A549 (cell line): Measurements from ENCODE around the gene COMMD10. TPM values are rescaled to one million over a fixed set of nuclear protein-coding genes. Genes with fewer than 3 reads are reported as not detected.

Experiments used
- ATAC-seq, 2 experiments: fragments of 200-7000 bp in 1 of 2; fragments of >200 bp in 1 of 2; cut with Nextera tagmentation in 1 of 2; cut with Tn5 transposase in 1 of 2; 3 replicates each; pipeline versions ENCODE4 v1.8.0 to v1.9.1; 2018 to 2020; ENCODE audit warnings: mild to moderate bottlenecking in 1 of 2, moderate library complexity in 1 of 2
- CTCF ChIA-PET: fragments of 300-600 bp; sonication (Branson Sonifier 250); formaldehyde crosslinking; extraction: SDS; loops from one replicate; lab custom pipeline; 2021; ENCODE audit warnings: antibody characterized with exemption, inconsistent platforms; lab: Yijun Ruan, JAX
- POLR2A ChIA-PET: fragments of 350-600 bp; formaldehyde crosslinking; extraction: SDS; loops from one replicate; lab custom pipeline; 2021; ENCODE audit warnings: antibody characterized with exemption, inconsistent platforms; lab: Yijun Ruan, JAX
- DNase-seq, 2 experiments: peaks; one replicate each; pipeline versions ENCODE4 v3.0.0 to v3.0.0-alpha.2; 2011 to 2016; ENCODE audit warnings: low read depth in 1 of 2, low spot score in 1 of 2
- FAIRE-seq: peaks from 2 replicates; lab custom pipeline; 2011; peaks lifted over from hg19 to GRCh38; lab: Jason Lieb, UNC
- H3K27ac ChIP-seq, 2 experiments: fragments of >200 bp; sonication (Bioruptor Twin); formaldehyde crosslinking; 3 replicates each; pipeline ENCODE4 v1.5.1; 2016 to 2017
- H3K4me1 ChIP-seq: fragments of >200 bp; sonication (Bioruptor Twin); formaldehyde crosslinking; 3 replicates; pipeline ENCODE4 v1.6.1; 2016
- H3K4me2 ChIP-seq: fragments of >200 bp; sonication (Bioruptor Twin); formaldehyde crosslinking; 3 replicates; pipeline ENCODE4 v1.6.1; 2016
- H3K4me3 ChIP-seq: fragments of >200 bp; sonication (Bioruptor Twin); formaldehyde crosslinking; 3 replicates; pipeline ENCODE4 v1.5.1; 2016
- H3K9me3 ChIP-seq: fragments of >200 bp; sonication (Bioruptor Twin); formaldehyde crosslinking; 3 replicates; pipeline ENCODE4 v1.6.1; 2016
- CBX2 ChIP-seq: fragments of 200-600 bp; sonication (generic); IDR thresholded peaks from 2 replicates; pipeline ENCODE4 v1.6.1; 2016; ENCODE audit warnings: low read depth, mild to moderate bottlenecking, borderline replicate concordance
- CBX8 ChIP-seq: fragments of 200-600 bp; sonication (generic); IDR thresholded peaks from 2 replicates; pipeline ENCODE4 v1.6.1; 2016
- CEBPB ChIP-seq, 2 experiments: fragments of >200 bp in 1 of 2; sonication (Bioruptor Twin) in 1 of 2; formaldehyde crosslinking in 1 of 2; IDR thresholded peaks; 2 replicates each; pipeline ENCODE4 v1.6.1; 2012 to 2016
- CHD4 ChIP-seq: fragments of 200-600 bp; sonication (generic); IDR thresholded peaks from 2 replicates; pipeline ENCODE4 v1.6.1; 2016; ENCODE audit warnings: antibody characterized with exemption, mild to moderate bottlenecking, borderline replicate concordance
- EP300 ChIP-seq, 2 experiments: fragments of >200 bp; sonication (Bioruptor Twin); formaldehyde crosslinking; IDR thresholded peaks; 2 replicates in 1 of 2; 3 replicates in 1 of 2; pipeline ENCODE4 v1.6.1; 2016 to 2017
- FOSL2 ChIP-seq, 2 experiments: fragments of 450-650 bp in 1 of 2; fragments of >200 bp in 1 of 2; sonication (Bioruptor Twin) in 1 of 2; formaldehyde crosslinking; IDR thresholded peaks; 2 replicates each; pipeline versions ENCODE4 v1.5.0 to v1.6.1; 2016 to 2020; ENCODE audit warnings: mild to moderate bottlenecking in 1 of 2, moderate library complexity in 1 of 2
- FOXS1 ChIP-seq: fragments of 250-450 bp; sonication (Bioruptor Pico); IDR thresholded peaks from 2 replicates; pipeline ENCODE4 v1.5.0; 2020; ENCODE audit warnings: mild to moderate bottlenecking, moderate library complexity
- JUN ChIP-seq, 2 experiments: fragments of >200 bp; sonication (Bioruptor Twin); formaldehyde crosslinking; IDR thresholded peaks; 2 replicates in 1 of 2; 3 replicates in 1 of 2; pipeline ENCODE4 v1.6.1; 2016 to 2017
- KDM5A ChIP-seq: fragments of 200-600 bp; sonication (generic); IDR thresholded peaks from 2 replicates; pipeline ENCODE4 v1.6.1; 2016; ENCODE audit warnings: antibody characterized with exemption, mild to moderate bottlenecking
- MAZ ChIP-seq: fragments of 150-350 bp; IDR thresholded peaks from 2 replicates; pipeline ENCODE4 v1.6.1; 2014; ENCODE audit warnings: antibody characterized with exemption, low read depth, low read length, borderline replicate concordance
- NFE2L2 ChIP-seq: fragments of 150-350 bp; conservative IDR thresholded peaks from 2 replicates; pipeline ENCODE4 v1.6.1; 2014; ENCODE audit warnings: low read length
- NR3C1 ChIP-seq: fragments of >200 bp; sonication (Bioruptor Twin); formaldehyde crosslinking; IDR thresholded peaks from 3 replicates; pipeline ENCODE4 v1.6.1; 2017
- POLR2A ChIP-seq: IDR thresholded peaks from 2 replicates; pipeline ENCODE4 v1.6.1; 2012; ENCODE audit warnings: mild to moderate bottlenecking, low read length
- RAD21 ChIP-seq, 2 experiments: fragments of >200 bp in 1 of 2; sonication (Bioruptor Twin) in 1 of 2; formaldehyde crosslinking in 1 of 2; IDR thresholded peaks in 1 of 2; conservative IDR thresholded peaks in 1 of 2; 2 replicates in 1 of 2; 3 replicates in 1 of 2; pipeline ENCODE4 v1.6.1; 2012 to 2018; ENCODE audit warnings: inconsistent platforms in 1 of 2
- RARB ChIP-seq: fragments of 250-450 bp; sonication (Bioruptor Pico); IDR thresholded peaks from 2 replicates; pipeline ENCODE4 v1.8.0; 2021; ENCODE audit warnings: mild to moderate bottlenecking, moderate library complexity
- RNF2 ChIP-seq: fragments of 200-600 bp; sonication (generic); IDR thresholded peaks from 2 replicates; pipeline ENCODE4 v1.6.1; 2016; ENCODE audit warnings: low read depth, mild to moderate bottlenecking, antibody characterized with exemption, moderate library complexity, borderline replicate concordance
- TFCP2L1 ChIP-seq: fragments of 250-450 bp; sonication (Bioruptor Pico); IDR thresholded peaks from 2 replicates; pipeline ENCODE4 v1.5.0; 2021; ENCODE audit warnings: mild to moderate bottlenecking
- TP53 ChIP-seq: fragments of 250-450 bp; sonication (Bioruptor Pico); IDR thresholded peaks from 2 replicates; pipeline ENCODE4 v1.5.0; 2021; ENCODE audit warnings: mild to moderate bottlenecking, moderate library complexity
- ZSCAN20 ChIP-seq: fragments of 250-450 bp; sonication (Bioruptor Pico); IDR thresholded peaks from 2 replicates; pipeline ENCODE4 v1.8.0; 2022; ENCODE audit warnings: mild to moderate bottlenecking, moderate library complexity
- WGBS: methylation state at CpG from one replicate; pipeline ENCODE4 v1.1.6; 2017; ENCODE audit errors: missing lambda C conversion rate; 5-methylcytosine and 5-hydroxymethylcytosine counted together
- polyA plus RNA-seq, 4 experiments: library from polyadenylated mRNA; depleted of rRNA in 3 of 4; stranded (reverse); fragments of >200 nt; fragmentation: RNase III in 1 of 4; extraction: RNeasy Plus Mini Kit Qiagen cat#74134 plus additional on column Dnase treatment in 1 of 4; gene quantifications; 2 replicates in 3 of 4; 3 replicates in 1 of 4; pipeline ENCODE4 v1.2.3, GENCODE V29; 2011 to 2017
- TF ChIP-seq, protein P1 (sequence below): fragments of >200 bp; sonication (Bioruptor Twin); formaldehyde crosslinking; IDR thresholded peaks from 3 replicates; pipeline ENCODE4 v1.6.1; 2016
- TF ChIP-seq, protein P2 (sequence below): fragments of 250-450 bp; sonication (Bioruptor Pico); IDR thresholded peaks from 2 replicates; pipeline ENCODE4 v1.5.0; 2020; ENCODE audit warnings: low read depth, mild to moderate bottlenecking, moderate library complexity
- TF ChIP-seq, protein P3 (sequence below): fragments of 450-650 bp; IDR thresholded peaks from 2 replicates; pipeline ENCODE4 v1.6.1; 2014; ENCODE audit warnings: antibody characterized with exemption
- TF ChIP-seq, protein P4 (sequence below): IDR thresholded peaks from 2 replicates; pipeline ENCODE4 v1.6.1; 2012
- TF ChIP-seq, protein P5 (sequence below): fragments of 200-600 bp; sonication (generic); IDR thresholded peaks from 2 replicates; pipeline ENCODE4 v1.6.1; 2016; ENCODE audit warnings: antibody characterized with exemption, mild to moderate bottlenecking, moderate library complexity
- TF ChIP-seq, protein P6 (sequence below): IDR thresholded peaks from 2 replicates; pipeline ENCODE4 v1.6.1; 2012; ENCODE audit warnings: low read depth, borderline replicate concordance
- TF ChIP-seq, protein P7 (sequence below): IDR thresholded peaks from 2 replicates; pipeline ENCODE4 v1.6.1; 2012

COMMD10 gene
- polyA plus RNA-seq, 2 of the 4 experiments (the other 2 are of a cell fraction), result 40.2 to 63.9 TPM

DNA sequence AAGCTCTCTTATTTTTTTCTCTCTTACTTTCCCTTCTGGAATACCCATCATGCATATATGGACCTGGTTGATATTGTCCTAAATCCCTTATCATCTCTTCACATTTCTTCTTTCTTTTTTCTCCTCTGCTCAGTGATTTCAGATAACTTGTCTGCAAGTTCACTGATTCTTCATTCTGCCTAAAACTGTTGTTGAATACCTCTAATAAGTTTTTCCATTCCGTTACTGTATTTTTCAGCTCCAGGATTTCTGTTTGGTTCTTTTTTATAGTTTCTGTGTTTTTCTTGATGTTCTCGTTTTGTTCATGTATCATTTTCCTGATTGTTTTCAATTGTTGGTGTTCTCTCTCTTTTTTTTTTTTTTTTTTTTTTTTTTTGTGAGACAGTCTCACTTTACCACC, 203.7 kb downstream of the COMMD10 start (continued):
- no peak for TF ChIP-seq JUN (IDR thresholded peaks at IDR 0.05)
- TF ChIP-seq CHD4, result no peak

DNA sequence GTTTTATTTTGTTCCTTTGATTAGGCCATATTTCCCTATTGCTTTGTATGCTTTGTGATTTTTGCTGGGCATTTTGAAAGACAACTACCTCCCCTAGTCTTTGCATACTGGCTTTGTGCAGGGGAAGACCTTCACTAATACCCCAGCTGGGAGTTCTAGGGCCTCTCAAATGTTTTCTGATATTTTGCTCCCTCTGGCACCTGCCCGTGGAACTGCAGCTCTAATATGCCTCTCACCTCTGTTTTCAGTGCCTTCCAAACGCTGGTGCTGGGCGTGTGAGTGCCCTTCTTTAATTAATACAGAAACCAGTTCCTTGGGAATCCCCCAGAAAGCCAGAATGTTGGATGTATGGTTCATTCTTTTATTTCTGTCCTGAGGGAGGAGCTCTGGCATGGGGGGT, 204.5 kb downstream of the COMMD10 start:
- POLR2A ChIA-PET, result no interaction called here

DNA sequence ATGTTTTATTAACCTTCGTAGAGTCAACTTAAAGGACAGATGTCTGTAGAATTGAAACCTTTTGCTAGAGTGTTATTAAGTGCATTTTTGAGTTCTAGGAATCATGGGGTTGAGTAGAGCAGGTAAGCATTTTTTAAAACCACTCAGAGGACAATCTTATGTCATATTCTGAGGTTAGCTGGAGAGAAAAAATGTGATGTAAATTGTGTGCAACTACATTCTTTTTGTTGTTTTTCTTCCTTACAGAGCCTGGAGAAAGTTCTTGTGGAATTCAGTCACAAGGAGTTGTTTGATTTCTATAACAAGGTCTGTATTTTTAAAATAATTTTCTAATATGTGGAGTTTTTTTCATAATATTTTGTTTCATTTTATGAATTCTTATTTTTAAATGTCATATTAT, 206.4 kb downstream of the COMMD10 start:
- 86% methylated on average over 1 of the region's 1 CpG for WGBS
- TF ChIP-seq, protein P1, sequence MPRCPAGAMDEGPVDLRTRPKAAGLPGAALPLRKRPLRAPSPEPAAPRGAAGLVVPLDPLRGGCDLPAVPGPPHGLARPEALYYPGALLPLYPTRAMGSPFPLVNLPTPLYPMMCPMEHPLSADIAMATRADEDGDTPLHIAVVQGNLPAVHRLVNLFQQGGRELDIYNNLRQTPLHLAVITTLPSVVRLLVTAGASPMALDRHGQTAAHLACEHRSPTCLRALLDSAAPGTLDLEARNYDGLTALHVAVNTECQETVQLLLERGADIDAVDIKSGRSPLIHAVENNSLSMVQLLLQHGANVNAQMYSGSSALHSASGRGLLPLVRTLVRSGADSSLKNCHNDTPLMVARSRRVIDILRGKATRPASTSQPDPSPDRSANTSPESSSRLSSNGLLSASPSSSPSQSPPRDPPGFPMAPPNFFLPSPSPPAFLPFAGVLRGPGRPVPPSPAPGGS, result no peak
- TF ChIP-seq NR3C1 (no peak), FOXS1 (CRISPR knock-in tag) (no peak), CEBPB (IDR thresholded peaks at IDR 0.05) (no peak), NFE2L2 (no peak), TP53 (CRISPR knock-in tag) (no peak), EP300 (IDR thresholded peaks at IDR 0.05) (no peak)
- TF ChIP-seq, protein P2, sequence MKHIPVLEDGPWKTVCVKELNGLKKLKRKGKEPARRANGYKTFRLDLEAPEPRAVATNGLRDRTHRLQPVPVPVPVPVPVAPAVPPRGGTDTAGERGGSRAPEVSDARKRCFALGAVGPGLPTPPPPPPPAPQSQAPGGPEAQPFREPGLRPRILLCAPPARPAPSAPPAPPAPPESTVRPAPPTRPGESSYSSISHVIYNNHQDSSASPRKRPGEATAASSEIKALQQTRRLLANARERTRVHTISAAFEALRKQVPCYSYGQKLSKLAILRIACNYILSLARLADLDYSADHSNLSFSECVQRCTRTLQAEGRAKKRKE (CRISPR knock-in tag), result no peak
- TF ChIP-seq, protein P3, sequence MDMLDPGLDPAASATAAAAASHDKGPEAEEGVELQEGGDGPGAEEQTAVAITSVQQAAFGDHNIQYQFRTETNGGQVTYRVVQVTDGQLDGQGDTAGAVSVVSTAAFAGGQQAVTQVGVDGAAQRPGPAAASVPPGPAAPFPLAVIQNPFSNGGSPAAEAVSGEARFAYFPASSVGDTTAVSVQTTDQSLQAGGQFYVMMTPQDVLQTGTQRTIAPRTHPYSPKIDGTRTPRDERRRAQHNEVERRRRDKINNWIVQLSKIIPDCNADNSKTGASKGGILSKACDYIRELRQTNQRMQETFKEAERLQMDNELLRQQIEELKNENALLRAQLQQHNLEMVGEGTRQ, result no peak
- TF ChIP-seq, protein P4, sequence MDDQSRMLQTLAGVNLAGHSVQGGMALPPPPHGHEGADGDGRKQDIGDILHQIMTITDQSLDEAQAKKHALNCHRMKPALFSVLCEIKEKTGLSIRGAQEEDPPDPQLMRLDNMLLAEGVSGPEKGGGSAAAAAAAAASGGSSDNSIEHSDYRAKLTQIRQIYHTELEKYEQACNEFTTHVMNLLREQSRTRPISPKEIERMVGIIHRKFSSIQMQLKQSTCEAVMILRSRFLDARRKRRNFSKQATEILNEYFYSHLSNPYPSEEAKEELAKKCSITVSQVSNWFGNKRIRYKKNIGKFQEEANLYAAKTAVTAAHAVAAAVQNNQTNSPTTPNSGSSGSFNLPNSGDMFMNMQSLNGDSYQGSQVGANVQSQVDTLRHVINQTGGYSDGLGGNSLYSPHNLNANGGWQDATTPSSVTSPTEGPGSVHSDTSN, result no peak

More for the DNA sequence above, 204.5 kb downstream of the COMMD10 start:
- no peaks in the 10 kb centered on the region for H3K4me1 ChIP-seq
- H3K4me2 ChIP-seq, result no peak overlapping the region
- CTCF ChIA-PET, result no interaction called here
- TF ChIP-seq RNF2 (no peak), CBX8 (no peak), TFCP2L1 (CRISPR knock-in tag) (no peak), MAZ (no peak), RARB (no peak), ZSCAN20 (no peak), CEBPB (IDR thresholded peaks at IDR 0.05) (no peak), KDM5A (no peak), POLR2A (no peak), CBX2 (no peak), RAD21 (conservative IDR thresholded peaks at IDR 0.05 in 1 of 2, IDR thresholded peaks at IDR 0.05 in 1 of 2) (no peak), EP300 (IDR thresholded peaks at IDR 0.05) (no peak), FOSL2 (IDR thresholded peaks at IDR 0.05) (no peak), FOSL2 (CRISPR knock-in tag; IDR thresholded peaks at IDR 0.05) (no peak), TP53 (CRISPR knock-in tag) (no peak)
- TF ChIP-seq, protein P5, sequence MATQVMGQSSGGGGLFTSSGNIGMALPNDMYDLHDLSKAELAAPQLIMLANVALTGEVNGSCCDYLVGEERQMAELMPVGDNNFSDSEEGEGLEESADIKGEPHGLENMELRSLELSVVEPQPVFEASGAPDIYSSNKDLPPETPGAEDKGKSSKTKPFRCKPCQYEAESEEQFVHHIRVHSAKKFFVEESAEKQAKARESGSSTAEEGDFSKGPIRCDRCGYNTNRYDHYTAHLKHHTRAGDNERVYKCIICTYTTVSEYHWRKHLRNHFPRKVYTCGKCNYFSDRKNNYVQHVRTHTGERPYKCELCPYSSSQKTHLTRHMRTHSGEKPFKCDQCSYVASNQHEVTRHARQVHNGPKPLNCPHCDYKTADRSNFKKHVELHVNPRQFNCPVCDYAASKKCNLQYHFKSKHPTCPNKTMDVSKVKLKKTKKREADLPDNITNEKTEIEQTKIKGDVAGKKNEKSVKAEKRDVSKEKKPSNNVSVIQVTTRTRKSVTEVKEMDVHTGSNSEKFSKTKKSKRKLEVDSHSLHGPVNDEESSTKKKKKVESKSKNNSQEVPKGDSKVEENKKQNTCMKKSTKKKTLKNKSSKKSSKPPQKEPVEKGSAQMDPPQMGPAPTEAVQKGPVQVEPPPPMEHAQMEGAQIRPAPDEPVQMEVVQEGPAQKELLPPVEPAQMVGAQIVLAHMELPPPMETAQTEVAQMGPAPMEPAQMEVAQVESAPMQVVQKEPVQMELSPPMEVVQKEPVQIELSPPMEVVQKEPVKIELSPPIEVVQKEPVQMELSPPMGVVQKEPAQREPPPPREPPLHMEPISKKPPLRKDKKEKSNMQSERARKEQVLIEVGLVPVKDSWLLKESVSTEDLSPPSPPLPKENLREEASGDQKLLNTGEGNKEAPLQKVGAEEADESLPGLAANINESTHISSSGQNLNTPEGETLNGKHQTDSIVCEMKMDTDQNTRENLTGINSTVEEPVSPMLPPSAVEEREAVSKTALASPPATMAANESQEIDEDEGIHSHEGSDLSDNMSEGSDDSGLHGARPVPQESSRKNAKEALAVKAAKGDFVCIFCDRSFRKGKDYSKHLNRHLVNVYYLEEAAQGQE, result no peak
- TF ChIP-seq, protein P6, sequence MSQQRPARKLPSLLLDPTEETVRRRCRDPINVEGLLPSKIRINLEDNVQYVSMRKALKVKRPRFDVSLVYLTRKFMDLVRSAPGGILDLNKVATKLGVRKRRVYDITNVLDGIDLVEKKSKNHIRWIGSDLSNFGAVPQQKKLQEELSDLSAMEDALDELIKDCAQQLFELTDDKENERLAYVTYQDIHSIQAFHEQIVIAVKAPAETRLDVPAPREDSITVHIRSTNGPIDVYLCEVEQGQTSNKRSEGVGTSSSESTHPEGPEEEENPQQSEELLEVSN, result no peak
- TF ChIP-seq, protein P7, sequence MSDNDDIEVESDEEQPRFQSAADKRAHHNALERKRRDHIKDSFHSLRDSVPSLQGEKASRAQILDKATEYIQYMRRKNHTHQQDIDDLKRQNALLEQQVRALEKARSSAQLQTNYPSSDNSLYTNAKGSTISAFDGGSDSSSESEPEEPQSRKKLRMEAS, result no peak
- TF ChIP-seq, all 56 proteins: peak for 0
- WGBS, result 70% methylated on average over 3 of the region's 3 CpGs
- FAIRE-seq, result no peak
- H3K27ac ChIP-seq, result no peak overlapping the region
- DNase-seq, result no peak
- ATAC-seq, result no peak
- no peak overlapping the region for H3K4me3 ChIP-seq
- no peaks in the 10 kb centered on the region; the same call in 2 of the 3 replicates for H3K9me3 ChIP-seq

More for the DNA sequence above, 206.4 kb downstream of the COMMD10 start:
- Histone ChIP-seq H3K4me2 (no peak overlapping the region), H3K9me3 (no peaks in the 10 kb centered on the region; the same call in 2 of the 3 replicates), H3K4me1 (no peaks in the 10 kb centered on the region), H3K4me3 (no peak overlapping the region), H3K27ac (no peak overlapping the region)
- POLR2A ChIA-PET, result no interaction called here
- no peak for DNase-seq
- CTCF ChIA-PET, result no interaction called here
- no peak for ATAC-seq
- no peak for FAIRE-seq
